B cell (primary cell): ENCODE results near the gene RGS14. TPM values are rescaled to one million over a fixed set of nuclear protein-coding genes. Genes with fewer than 3 reads are reported as not detected.

Source experiments
- ATAC-seq: fragments of 200-7000 bp; cut with Tn5 transposase; one replicate; pipeline ENCODE4 v1.10.0; 2021; ENCODE audit warnings: low read depth, mild to moderate bottlenecking, moderate number of reproducible peaks, moderate library complexity
- CTCF ChIA-PET: fragments of 350-600 bp; sonication (Branson Sonifier 250); formaldehyde crosslinking; loops from one replicate; lab custom pipeline; 2021; ENCODE audit warnings: antibody characterized with exemption, inconsistent platforms; lab: Charles Lee
- POLR2A ChIA-PET: fragments of 350-600 bp; sonication (Branson Sonifier 250); formaldehyde crosslinking; loops from one replicate; lab custom pipeline; 2021; ENCODE audit warnings: antibody characterized with exemption; lab: Charles Lee
- DNase-seq: peaks from one replicate; pipeline ENCODE4 v3.0.0; 2013
- H2AFZ ChIP-seq: 2 replicates; pipeline ENCODE4 v1.6.1; 2012; ENCODE audit warnings: mild to moderate bottlenecking, low read depth, low read length; ENCODE audit not compliant: insufficient read depth, poor library complexity, severe bottlenecking
- H3K27ac ChIP-seq, 2 donors: 1 replicate in 1 of 2; 2 replicates in 1 of 2; pipeline ENCODE4 v1.5.1; 2012 to 2013; ENCODE audit warnings: low read length in 2 of 2, mild to moderate bottlenecking in 2 of 2, moderate library complexity in 1 of 2
- H3K27me3 ChIP-seq, 4 experiments: fragments of 200-600 bp in 1 of 4; sonication (generic) in 1 of 4; replicated peaks in 1 of 4; 1 replicate in 2 of 4; 2 replicates in 2 of 4; pipeline versions ENCODE4 v1.6.1 to v1.7.0; 2013 to 2016; ENCODE audit warnings: low read length in 3 of 4, mild to moderate bottlenecking in 2 of 4, mixed read lengths in 1 of 4, moderate library complexity in 1 of 4; ENCODE audit not compliant: insufficient read depth in 4 of 4, control insufficient read depth in 3 of 4; ENCODE audit errors: control extremely low read depth in 1 of 4
- H3K36me3 ChIP-seq, 2 experiments: replicated peaks in 1 of 2; 1 replicate in 1 of 2; 2 replicates in 1 of 2; pipeline versions ENCODE4 v1.6.1 to v1.7.1; 2013; ENCODE audit warnings: low read length in 1 of 2; ENCODE audit not compliant: insufficient read depth in 2 of 2, control insufficient read depth in 1 of 2; ENCODE audit errors: control extremely low read depth in 1 of 2, extremely low read depth in 1 of 2
- H3K4me1 ChIP-seq, 2 donors: fragments of 200-600 bp in 1 of 2; sonication (generic) in 1 of 2; 1 replicate in 1 of 2; 2 replicates in 1 of 2; pipeline versions ENCODE4 v1.5.1 to v1.6.1; 2013 to 2017; ENCODE audit warnings: low read length in 2 of 2; ENCODE audit not compliant: control insufficient read depth in 2 of 2, insufficient read depth in 2 of 2
- H3K4me2 ChIP-seq: replicated peaks from 2 replicates; pipeline ENCODE3; 2012; ENCODE audit warnings: mild to moderate bottlenecking, low read depth, low read length; ENCODE audit not compliant: poor library complexity, severe bottlenecking
- H3K4me3 ChIP-seq, 5 experiments: fragments of 200-600 bp in 1 of 5; sonication (generic) in 1 of 5; 1 replicate in 3 of 5; 2 replicates in 2 of 5; pipeline versions ENCODE4 v1.5.1 to v1.7.0; 2011 to 2016; ENCODE audit warnings: low read length in 4 of 5, mild to moderate bottlenecking in 4 of 5, low read depth in 2 of 5, control low read depth in 1 of 5, moderate library complexity in 1 of 5; ENCODE audit not compliant: insufficient read depth in 1 of 5; ENCODE audit errors: control extremely low read depth in 1 of 5, extremely low read depth in 1 of 5
- H3K79me2 ChIP-seq: fragments of 200-600 bp; sonication (generic); one replicate; pipeline ENCODE4 v1.6.0; 2016; ENCODE audit warnings: low read length; ENCODE audit not compliant: control insufficient read depth, insufficient read depth
- H3K9ac ChIP-seq: fragments of 200-600 bp; sonication (generic); 2 replicates; pipeline ENCODE4 v1.6.1; 2017; ENCODE audit warnings: mild to moderate bottlenecking, low read length, moderate library complexity
- H3K9me3 ChIP-seq, 3 donors: one replicate each; pipeline versions ENCODE4 v1.6.1 to v1.7.1; 2013; ENCODE audit warnings: low read length in 2 of 3; ENCODE audit not compliant: control insufficient read depth in 2 of 3, insufficient read depth in 1 of 3; ENCODE audit errors: control extremely low read depth in 1 of 3
- H4K20me1 ChIP-seq: 2 replicates; pipeline ENCODE4 v1.6.0; 2012; ENCODE audit warnings: mild to moderate bottlenecking, low read length; ENCODE audit not compliant: insufficient read depth, control insufficient read depth, poor library complexity, severe bottlenecking
- H3K27ac Mint-ChIP-seq: one replicate; pipeline ENCODE4 v1.8.0; 2021; ENCODE audit warnings: mixed read lengths
- H3K27me3 Mint-ChIP-seq: one replicate; pipeline ENCODE4 v1.8.0; 2021; ENCODE audit warnings: mixed read lengths
- H3K4me1 Mint-ChIP-seq: one replicate; pipeline ENCODE4 v1.8.0; 2021; ENCODE audit warnings: mixed read lengths
- H3K4me3 Mint-ChIP-seq: one replicate; pipeline ENCODE4 v1.8.0; 2021; ENCODE audit warnings: mixed read lengths
- H3K9me3 Mint-ChIP-seq: one replicate; pipeline ENCODE4 v1.8.0; 2022; ENCODE audit warnings: mixed read lengths; ENCODE audit not compliant: insufficient read depth
- EZH2 ChIP-seq: IDR thresholded peaks from 2 replicates; pipeline ENCODE4 v1.6.1; 2012; ENCODE audit warnings: borderline replicate concordance, low read depth, mild to moderate bottlenecking, moderate library complexity, low read length; ENCODE audit not compliant: insufficient read depth, poor library complexity, severe bottlenecking
- WGBS: methylation state at CpG from one replicate; pipeline ENCODE4 v1.1.5; 2013; ENCODE audit warnings: missing lambda C conversion rate; ENCODE audit not compliant: insufficient coverage; 5-methylcytosine and 5-hydroxymethylcytosine counted together
- intact Hi-C: fragments of 100-400 bp; cut with micrococcal nuclease; formaldehyde crosslinking; loops from one replicate; pipeline ENCODE4 v1.10.0; 2022
- polyA plus RNA-seq: library from polyadenylated mRNA; depleted of rRNA; stranded (reverse); fragments of >200 nt; gene quantifications from 2 replicates; pipeline ENCODE4 v1.2.3, GENCODE V29; 2012
- total RNA-seq, 2 donors: library from RNA; stranded (reverse); fragments of 120-200 nt in 1 of 2; gene quantifications; 1 replicate in 1 of 2; 2 replicates in 1 of 2; pipeline versions ENCODE4 v1.2.3 to v1.2.4, GENCODE V29; 2013 to 2022
- TF ChIP-seq, protein P1 (sequence below): fragments of 200-600 bp; IDR thresholded peaks from one replicate; pipeline ENCODE4 v1.8.0; 2022; ENCODE audit warnings: antibody characterized with exemption, mild to moderate bottlenecking

RGS14 gene
- total and polyA plus RNA-seq, 2 donors (not counting 1 experiment from before 2014, with no cell fraction given), result 85.8 to 184 TPM

GRCh38 chr5:177382423-177383029 lies 24.8 kb downstream of the RGS14 start:
- Histone ChIP-seq H3K9me3 (no peaks in the 10 kb centered on the region), H3K79me2 (no peaks in the 10 kb centered on the region), H3K27me3 (peaks cover 0 to 16% (median 0%) of the 10 kb centered on the region in 4 experiments), H3K4me1 (no peaks in the 10 kb centered on the region), H2AFZ (no peak overlapping the region), H3K4me3 (no peak overlapping the region), H3K4me2 (no peak overlapping the region), H3K27ac (no peak overlapping the region), H3K9ac (no peak overlapping the region), H4K20me1 (no peaks in the 10 kb centered on the region), H3K36me3 (no peaks in the 10 kb centered on the region)
- ATAC-seq, result no peak
- peaks cover 21% of the 10 kb centered on the region for H3K27me3 Mint-ChIP-seq
- ChIA-PET CTCF (interaction anchor here (0.9 to 1.4 kb wide), 6 partner anchors 18 to 268 kb away, joined by 3 to 5 read pairs (median 3); no protein-coding TSS in a partner anchor), POLR2A (no interaction called here)
- no peak overlapping the region for H3K4me3 Mint-ChIP-seq
- no peak for DNase-seq
- intact Hi-C loops, result no loop called here
- no peaks in the 10 kb centered on the region for H3K9me3 Mint-ChIP-seq
- WGBS, result 42% methylated on average over 10 of the region's 11 CpGs
- peaks cover 2% of the 10 kb centered on the region for H3K4me1 Mint-ChIP-seq
- H3K27ac Mint-ChIP-seq, result no peak overlapping the region
- TF ChIP-seq, protein P1, sequence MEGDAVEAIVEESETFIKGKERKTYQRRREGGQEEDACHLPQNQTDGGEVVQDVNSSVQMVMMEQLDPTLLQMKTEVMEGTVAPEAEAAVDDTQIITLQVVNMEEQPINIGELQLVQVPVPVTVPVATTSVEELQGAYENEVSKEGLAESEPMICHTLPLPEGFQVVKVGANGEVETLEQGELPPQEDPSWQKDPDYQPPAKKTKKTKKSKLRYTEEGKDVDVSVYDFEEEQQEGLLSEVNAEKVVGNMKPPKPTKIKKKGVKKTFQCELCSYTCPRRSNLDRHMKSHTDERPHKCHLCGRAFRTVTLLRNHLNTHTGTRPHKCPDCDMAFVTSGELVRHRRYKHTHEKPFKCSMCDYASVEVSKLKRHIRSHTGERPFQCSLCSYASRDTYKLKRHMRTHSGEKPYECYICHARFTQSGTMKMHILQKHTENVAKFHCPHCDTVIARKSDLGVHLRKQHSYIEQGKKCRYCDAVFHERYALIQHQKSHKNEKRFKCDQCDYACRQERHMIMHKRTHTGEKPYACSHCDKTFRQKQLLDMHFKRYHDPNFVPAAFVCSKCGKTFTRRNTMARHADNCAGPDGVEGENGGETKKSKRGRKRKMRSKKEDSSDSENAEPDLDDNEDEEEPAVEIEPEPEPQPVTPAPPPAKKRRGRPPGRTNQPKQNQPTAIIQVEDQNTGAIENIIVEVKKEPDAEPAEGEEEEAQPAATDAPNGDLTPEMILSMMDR, result no peak
- TF ChIP-seq EZH2, result no peak

DNA sequence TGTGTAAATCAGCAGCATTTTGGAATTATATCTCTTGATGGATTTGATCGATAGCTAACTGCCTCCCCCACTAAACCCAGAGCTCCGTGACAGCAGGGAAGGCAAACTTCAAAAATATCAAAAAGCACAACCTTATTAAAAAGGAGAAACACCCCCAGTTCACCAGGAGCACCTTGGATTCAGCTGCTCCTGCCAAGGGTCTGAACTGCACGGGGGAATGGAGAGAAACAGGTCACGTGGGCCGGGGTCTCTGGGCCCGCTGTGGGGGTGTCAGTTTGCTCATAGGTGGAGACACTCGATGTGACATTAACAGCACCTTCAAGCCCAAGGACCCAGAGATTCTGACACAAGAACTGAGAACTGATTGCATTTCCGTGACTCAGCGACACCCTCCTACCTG lies 25.5 kb downstream of the RGS14 start:
- WGBS, result 90% methylated on average over 6 of the region's 9 CpGs
- TF ChIP-seq, protein P1, result no peak
- no peak for TF ChIP-seq EZH2
- Mint-ChIP-seq H3K4me1 (peaks cover 3% of the 10 kb centered on the region), H3K9me3 (no peaks in the 10 kb centered on the region), H3K27me3 (peaks cover 21% of the 10 kb centered on the region), H3K27ac (no peak overlapping the region), H3K4me3 (no peak overlapping the region)
- Histone ChIP-seq H3K27ac (no peak overlapping the region), H3K79me2 (no peaks in the 10 kb centered on the region), H3K9me3 (no peaks in the 10 kb centered on the region), H2AFZ (no peak overlapping the region), H3K4me1 (no peaks in the 10 kb centered on the region), H4K20me1 (no peaks in the 10 kb centered on the region), H3K9ac (no peak overlapping the region), H3K36me3 (no peaks in the 10 kb centered on the region), H3K4me2 (no peak overlapping the region), H3K4me3 (no peak overlapping the region), H3K27me3 (peaks cover 0 to 16% (median 0%) of the 10 kb centered on the region in 4 experiments)
- ATAC-seq (no peak), DNase-seq (no peak)
- intact Hi-C loops, result no loop called here
- POLR2A ChIA-PET, result no interaction called here
- CTCF ChIA-PET, result interaction anchor here (0.9 to 1.4 kb wide), 6 partner anchors 18 to 269 kb away, joined by 3 to 5 read pairs (median 3); no protein-coding TSS in a partner anchor
